ENCODE measurements around the gene GMDS.

Gene GMDS

GRCh38 chr6:2044192-2044591 is 201.2 kb downstream of the GMDS start:
- DNase-seq (ENCODE audit: low read depth in 2 of 3, low spot score in 1 of 3), result no peak

GRCh38 chr6:2042956-2043648 is 202.3 kb downstream of the GMDS start:
- no peak for DNase-seq (ENCODE audit: low read depth in 2 of 3, low spot score in 1 of 3)

GRCh38 chr6:2038092-2038491 is 207.3 kb downstream of the GMDS start:
- DNase-seq (ENCODE audit: low read depth in 2 of 3, low spot score in 1 of 3), result peak in 1 of 3 donors; percentile 1

GRCh38 chr6:2037237-2037926 is 208.0 kb downstream of the GMDS start:
- DNase-seq (ENCODE audit: low read depth in 2 of 3, low spot score in 1 of 3), result no peak

- DNase-seq (ENCODE audit: low read depth in 2 of 3, low spot score in 1 of 3), result no peak
Observed at GRCh38 chr6:2036710-2037023, 208.7 kb downstream of the GMDS start.

GRCh38 chr6:2035826-2036709 is 209.3 kb downstream of the GMDS start:
- no peak for DNase-seq (ENCODE audit: low read depth in 2 of 3, low spot score in 1 of 3)

- no peak for DNase-seq (ENCODE audit: low read depth in 2 of 3, low spot score in 1 of 3)
Observed at GRCh38 chr6:2035046-2035445, 210.4 kb downstream of the GMDS start.

- DNase-seq (ENCODE audit: low read depth in 2 of 3, low spot score in 1 of 3), result no peak
Observed at GRCh38 chr6:2034256-2034655, 211.1 kb downstream of the GMDS start.

- DNase-seq (ENCODE audit: low read depth in 2 of 3, low spot score in 1 of 3), result no peak
Observed at GRCh38 chr6:2033544-2033943, 211.9 kb downstream of the GMDS start.

GRCh38 chr6:2030682-2031244 is 214.6 kb downstream of the GMDS start:
- no peak for DNase-seq (ENCODE audit: low read depth in 2 of 3, low spot score in 1 of 3)

- DNase-seq (ENCODE audit: low read depth in 2 of 3, low spot score in 1 of 3), result no peak
Observed at GRCh38 chr6:2029952-2030351, 215.5 kb downstream of the GMDS start.

GRCh38 chr6:2029130-2029794 is 216.1 kb downstream of the GMDS start:
- DNase-seq (ENCODE audit: low read depth in 2 of 3, low spot score in 1 of 3), result no peak

GRCh38 chr6:2028457-2029038 is 216.9 kb downstream of the GMDS start:
- no peak for DNase-seq (ENCODE audit: low read depth in 2 of 3, low spot score in 1 of 3)

- DNase-seq (ENCODE audit: low read depth in 2 of 3, low spot score in 1 of 3), result no peak
Observed at GRCh38 chr6:2026133-2026532, 219.3 kb downstream of the GMDS start.

GRCh38 chr6:2021713-2022125 is 223.7 kb downstream of the GMDS start:
- DNase-seq (ENCODE audit: low read depth in 2 of 3, low spot score in 1 of 3), result no peak

GRCh38 chr6:2020909-2021308 is 224.5 kb downstream of the GMDS start:
- no peak for DNase-seq (ENCODE audit: low read depth in 2 of 3, low spot score in 1 of 3)

- no peak for DNase-seq (ENCODE audit: low read depth in 2 of 3, low spot score in 1 of 3)
Observed at GRCh38 chr6:2019051-2019450, 226.4 kb downstream of the GMDS start.

- DNase-seq (ENCODE audit: low read depth in 2 of 3, low spot score in 1 of 3), result no peak
Observed at GRCh38 chr6:2016040-2016439, 229.4 kb downstream of the GMDS start.

- DNase-seq (ENCODE audit: low read depth in 2 of 3, low spot score in 1 of 3), result no peak
Observed at GRCh38 chr6:2008383-2008976, 236.9 kb downstream of the GMDS start.

GRCh38 chr6:2007165-2007564 is 238.2 kb downstream of the GMDS start:
- DNase-seq (ENCODE audit: low read depth in 2 of 3, low spot score in 1 of 3), result no peak

Measured in stimulated activated CD4-positive, alpha-beta T cell treated with anti-CD3 and anti-CD28 coated beads, Interleukin-12 subunit alpha, Interleukin-12 subunit beta, amount 100 ng/mL, for 48 hours (primary cell).